Ascending aorta (tissue), 2 donors: Measurements from ENCODE around the gene CILP2. TPM values are rescaled to one million over a fixed set of nuclear protein-coding genes. Genes with fewer than 3 reads are reported as not detected.

Source experiments
- DNase-seq, 2 donors: peaks; one replicate each; pipeline ENCODE4 v3.0.0-alpha.2; 2019; ENCODE audit warnings: low spot score in 2 of 2
- H3K27ac ChIP-seq, 2 donors: fragments of 200-600 bp; sonication (generic); one replicate each; pipeline ENCODE4 v1.5.1; 2016 to 2017; ENCODE audit warnings: mild to moderate bottlenecking in 1 of 2
- H3K27me3 ChIP-seq: fragments of 200-600 bp; sonication (generic); one replicate; pipeline ENCODE4 v1.5.1; 2017
- H3K36me3 ChIP-seq, 2 donors: fragments of 200-600 bp; sonication (generic); one replicate each; pipeline ENCODE4 v1.5.1; 2016
- H3K4me1 ChIP-seq, 2 donors: fragments of 200-600 bp; sonication (generic); one replicate each; pipeline ENCODE4 v1.5.1; 2016 to 2017; ENCODE audit warnings: mild to moderate bottlenecking in 1 of 2
- H3K4me3 ChIP-seq, 2 donors: fragments of 200-600 bp; sonication (generic); one replicate each; pipeline ENCODE4 v1.5.1; 2016 to 2017; ENCODE audit warnings: mild to moderate bottlenecking in 1 of 2
- H3K9me3 ChIP-seq, 2 donors: fragments of 200-600 bp; sonication (generic); one replicate each; pipeline ENCODE4 v1.5.1; 2016
- intact Hi-C: fragments of 100-400 bp; cut with DNase I; formaldehyde crosslinking; loops from one replicate; pipeline ENCODE4 v1.15.1; 2023
- total RNA-seq: library from RNA; depleted of rRNA; stranded (reverse); fragments of >200 nt; gene quantifications from one replicate; pipeline ENCODE4 v1.1.0, GENCODE V29; 2016
- TF ChIP-seq, protein P1 (sequence below), 3 experiments: fragments of 200-600 bp in 2 of 3; fragments of 450-650 bp in 1 of 3; sonication (generic) in 2 of 3; IDR thresholded peaks; one replicate each; pipeline ENCODE4 v1.5.1; 2016 to 2019; ENCODE audit warnings: antibody characterized with exemption in 3 of 3, mild to moderate bottlenecking in 1 of 3, moderate library complexity in 1 of 3

CILP2 gene
- total RNA-seq, 1 donor from 2014 or later: not detected

DNA sequence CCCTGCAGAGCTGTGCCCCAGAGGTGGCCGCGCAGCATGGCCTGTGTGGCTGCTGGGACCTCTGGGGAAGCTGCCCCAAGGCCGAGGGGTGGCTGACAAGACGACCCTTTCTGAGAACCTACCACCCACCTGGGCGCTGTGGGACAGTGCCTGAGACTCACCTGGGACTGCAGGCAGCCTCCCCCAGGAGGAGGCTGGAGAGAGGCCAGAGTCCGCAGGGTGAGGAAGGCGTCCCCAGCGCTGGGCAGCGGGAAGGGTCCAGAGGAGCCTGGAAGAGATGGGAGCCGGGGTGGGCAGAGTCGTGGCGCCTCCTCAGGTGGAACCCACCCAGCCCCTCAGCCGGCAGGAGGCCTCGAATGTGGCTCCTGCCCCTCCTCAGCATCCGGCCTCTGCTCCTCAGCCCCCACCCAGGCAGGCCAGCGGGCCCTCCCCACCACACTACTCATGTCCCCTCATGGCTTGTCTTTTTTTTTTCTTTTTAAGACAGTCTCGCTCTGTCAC, 25.3 kb downstream of the CILP2 start:
- Histone ChIP-seq H3K27ac (no peak overlapping the region), H3K9me3 (no peaks in the 10 kb centered on the region), H3K4me3 (no peak overlapping the region), H3K27me3 (no peaks in the 10 kb centered on the region), H3K4me1 (no peaks in the 10 kb centered on the region), H3K36me3 (no peaks in the 10 kb centered on the region)
- TF ChIP-seq, protein P1, sequence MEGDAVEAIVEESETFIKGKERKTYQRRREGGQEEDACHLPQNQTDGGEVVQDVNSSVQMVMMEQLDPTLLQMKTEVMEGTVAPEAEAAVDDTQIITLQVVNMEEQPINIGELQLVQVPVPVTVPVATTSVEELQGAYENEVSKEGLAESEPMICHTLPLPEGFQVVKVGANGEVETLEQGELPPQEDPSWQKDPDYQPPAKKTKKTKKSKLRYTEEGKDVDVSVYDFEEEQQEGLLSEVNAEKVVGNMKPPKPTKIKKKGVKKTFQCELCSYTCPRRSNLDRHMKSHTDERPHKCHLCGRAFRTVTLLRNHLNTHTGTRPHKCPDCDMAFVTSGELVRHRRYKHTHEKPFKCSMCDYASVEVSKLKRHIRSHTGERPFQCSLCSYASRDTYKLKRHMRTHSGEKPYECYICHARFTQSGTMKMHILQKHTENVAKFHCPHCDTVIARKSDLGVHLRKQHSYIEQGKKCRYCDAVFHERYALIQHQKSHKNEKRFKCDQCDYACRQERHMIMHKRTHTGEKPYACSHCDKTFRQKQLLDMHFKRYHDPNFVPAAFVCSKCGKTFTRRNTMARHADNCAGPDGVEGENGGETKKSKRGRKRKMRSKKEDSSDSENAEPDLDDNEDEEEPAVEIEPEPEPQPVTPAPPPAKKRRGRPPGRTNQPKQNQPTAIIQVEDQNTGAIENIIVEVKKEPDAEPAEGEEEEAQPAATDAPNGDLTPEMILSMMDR (IDR thresholded peaks at IDR 0.05): no peak
- no peak for DNase-seq
- intact Hi-C loops: no loop called here

DNA sequence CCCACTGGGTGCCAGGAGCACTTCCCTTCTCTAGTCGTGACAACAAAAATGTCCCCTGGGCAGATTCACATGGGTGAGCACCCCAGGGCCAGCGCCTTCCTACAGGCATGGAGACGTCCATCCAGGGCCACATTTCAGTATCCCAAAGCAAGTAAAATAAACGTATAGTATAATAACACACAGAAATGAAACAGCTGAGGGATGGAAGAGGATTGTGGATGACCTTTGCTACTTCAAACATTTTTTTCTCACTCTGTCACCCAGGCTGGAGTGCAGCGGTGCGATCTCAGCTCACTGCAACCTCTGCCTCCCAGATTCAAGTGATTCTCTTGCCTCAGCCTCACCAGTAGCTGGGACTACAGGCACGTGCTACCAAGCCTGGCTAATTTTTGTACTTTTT, 28.2 kb downstream of the CILP2 start:
- no peaks in the 10 kb centered on the region for H3K9me3 ChIP-seq
- H3K27ac ChIP-seq: no peak overlapping the region
- no peaks in the 10 kb centered on the region for H3K36me3 ChIP-seq
- H3K4me1 ChIP-seq: no peaks in the 10 kb centered on the region
- DNase-seq: no peak
- H3K27me3 ChIP-seq: no peaks in the 10 kb centered on the region
- TF ChIP-seq, protein P1 (IDR thresholded peaks at IDR 0.05): no peak
- intact Hi-C loops: no loop called here
- no peak overlapping the region for H3K4me3 ChIP-seq

DNA sequence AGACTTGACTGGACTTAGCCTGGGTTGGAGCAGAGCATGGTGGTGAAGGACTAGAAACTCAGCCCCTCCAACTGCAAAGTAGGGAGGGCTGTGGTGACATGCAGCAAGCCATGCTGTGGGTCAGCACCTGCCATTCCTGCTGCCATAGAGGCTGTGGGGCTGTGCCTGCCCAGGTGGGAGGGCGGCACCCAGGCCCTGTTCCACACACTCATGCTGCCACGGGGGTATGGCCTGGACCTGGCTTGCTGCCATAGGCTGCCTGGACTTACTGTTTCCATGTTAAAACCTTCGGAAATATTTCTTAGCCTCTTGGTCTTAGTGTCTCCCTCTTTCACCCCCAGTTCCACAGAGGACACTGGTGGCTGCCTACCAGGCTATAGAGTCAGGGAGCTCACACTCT, 29.3 kb downstream of the CILP2 start:
- no peaks in the 10 kb centered on the region for H3K36me3 ChIP-seq
- H3K4me1 ChIP-seq: no peaks in the 10 kb centered on the region
- intact Hi-C loops: no loop called here
- no peak for DNase-seq
- H3K4me3 ChIP-seq: no peak overlapping the region
- no peak overlapping the region for H3K27ac ChIP-seq
- H3K9me3 ChIP-seq: no peaks in the 10 kb centered on the region
- H3K27me3 ChIP-seq: no peaks in the 10 kb centered on the region
- TF ChIP-seq, protein P1 (IDR thresholded peaks at IDR 0.05): no peak

DNA sequence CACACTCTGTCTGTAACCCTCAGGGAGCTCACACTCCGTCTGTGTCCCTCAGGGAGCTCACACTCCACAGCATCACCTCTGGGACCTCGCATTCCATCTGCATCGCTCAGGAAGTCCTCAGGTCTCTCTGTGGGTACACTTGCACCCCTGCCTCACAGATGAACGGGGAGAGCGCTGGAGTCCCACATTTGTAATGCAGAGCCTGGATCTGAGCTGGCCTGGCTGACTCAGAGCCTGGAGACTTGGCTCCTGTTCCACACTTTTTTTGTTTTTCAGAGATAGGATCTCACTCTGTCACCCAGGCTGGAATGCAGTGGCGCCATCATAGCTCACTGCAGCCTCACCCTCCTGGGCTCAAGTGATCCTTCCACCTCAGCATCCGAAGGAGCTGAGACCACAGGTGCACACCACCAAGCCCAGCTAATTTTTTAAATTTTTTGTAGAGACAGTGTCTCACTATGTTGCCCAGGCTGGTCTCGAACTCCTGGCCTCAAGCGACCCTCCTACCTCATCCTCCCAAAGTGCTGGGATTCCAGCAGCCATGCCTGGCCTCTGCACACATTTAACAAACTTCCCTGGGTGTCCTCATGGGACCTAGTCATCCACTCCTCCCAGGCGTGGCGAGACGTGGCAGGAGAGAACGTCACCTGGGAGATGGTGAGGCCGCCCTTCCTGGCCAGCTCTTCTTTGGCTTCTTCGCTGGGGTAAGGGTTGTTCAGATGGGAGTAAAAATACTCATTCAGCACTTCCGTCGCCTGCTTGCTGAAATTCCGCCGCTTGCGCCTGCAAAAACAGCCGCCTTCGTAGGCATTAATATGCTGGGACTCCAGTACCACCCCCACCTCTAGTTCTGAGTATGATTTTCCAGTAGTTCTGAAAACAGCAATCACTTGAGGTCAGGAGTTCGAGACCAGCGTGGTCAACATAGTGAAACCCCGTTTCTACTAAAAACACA, 31.0 kb downstream of the CILP2 start:
- Histone ChIP-seq H3K4me3 (no peak overlapping the region), H3K27ac (no peak overlapping the region), H3K9me3 (no peaks in the 10 kb centered on the region), H3K27me3 (no peaks in the 10 kb centered on the region), H3K36me3 (no peaks in the 10 kb centered on the region), H3K4me1 (no peaks in the 10 kb centered on the region)
- intact Hi-C loops: no loop called here
- TF ChIP-seq, protein P1 (IDR thresholded peaks at IDR 0.05): no peak
- DNase-seq: no peak

DNA sequence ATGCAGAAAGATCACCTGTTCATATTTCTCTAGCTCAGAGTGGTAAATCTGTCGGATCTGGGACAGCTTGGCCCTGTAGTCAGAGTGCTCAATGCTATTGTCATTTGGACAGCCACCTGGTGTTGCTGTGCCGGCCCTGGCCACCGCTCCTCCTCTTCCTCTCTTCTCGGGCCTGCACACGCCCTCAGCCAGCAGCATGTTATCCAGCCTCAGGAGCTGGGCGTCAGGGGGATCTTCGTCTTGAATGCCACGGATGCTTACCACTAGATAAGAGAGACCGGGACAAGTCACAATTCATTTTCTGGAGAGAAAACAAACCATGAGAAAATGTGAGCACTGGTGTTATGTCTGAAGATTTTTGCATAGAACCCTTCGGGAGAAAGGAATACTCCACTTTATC, 32.5 kb downstream of the CILP2 start:
- no peak overlapping the region for H3K27ac ChIP-seq
- no peaks in the 10 kb centered on the region for H3K36me3 ChIP-seq
- no peaks in the 10 kb centered on the region for H3K27me3 ChIP-seq
- H3K4me1 ChIP-seq: no peaks in the 10 kb centered on the region
- intact Hi-C loops: no loop called here
- H3K9me3 ChIP-seq: no peaks in the 10 kb centered on the region
- TF ChIP-seq, protein P1 (IDR thresholded peaks at IDR 0.05): no peak
- no peak for DNase-seq
- no peak overlapping the region for H3K4me3 ChIP-seq
